ENCODE measurements around the gene PRDX3. TPM values are rescaled to one million over a fixed set of nuclear protein-coding genes. Genes with fewer than 3 reads are reported as not detected.

PRDX3 gene
- total RNA-seq, 2 donors from 2014 or later = 168 to 250 TPM

DNA sequence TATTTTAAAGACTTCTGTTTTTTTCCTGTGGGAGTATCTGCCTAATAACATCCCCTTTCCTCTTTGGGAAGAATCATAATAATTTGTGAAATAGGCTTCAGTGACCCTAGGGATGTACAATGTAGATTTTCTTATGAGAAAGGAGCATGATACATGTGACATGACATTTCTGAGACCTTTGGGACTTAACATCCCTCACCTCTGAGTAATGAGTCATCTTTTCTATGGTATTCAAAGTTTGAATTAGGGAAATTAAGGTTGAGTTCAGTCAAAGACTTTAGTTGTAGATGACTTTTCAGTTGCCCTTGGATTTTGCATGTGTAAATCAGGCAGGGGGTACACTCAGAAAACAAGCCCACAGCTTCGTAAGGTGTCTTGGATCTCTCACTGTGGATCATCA, 43.1 kb upstream of the PRDX3 start:
- Histone ChIP-seq H3K27me3 (no peaks in the 10 kb centered on the region), H3K4me3 (no peak overlapping the region), H3K36me3 (no peaks in the 10 kb centered on the region), H3K9me3 (no peaks in the 10 kb centered on the region), H3K4me1 (peaks cover 0 to 66% of the 10 kb centered on the region in 2 donors), H3K27ac (peak overlapping the region; percentile 65 to 73)
- DNase-seq (ENCODE audit: low spot score) = no peak
- no peak for TF ChIP-seq CTCF (IDR thresholded peaks at IDR 0.05)

DNA sequence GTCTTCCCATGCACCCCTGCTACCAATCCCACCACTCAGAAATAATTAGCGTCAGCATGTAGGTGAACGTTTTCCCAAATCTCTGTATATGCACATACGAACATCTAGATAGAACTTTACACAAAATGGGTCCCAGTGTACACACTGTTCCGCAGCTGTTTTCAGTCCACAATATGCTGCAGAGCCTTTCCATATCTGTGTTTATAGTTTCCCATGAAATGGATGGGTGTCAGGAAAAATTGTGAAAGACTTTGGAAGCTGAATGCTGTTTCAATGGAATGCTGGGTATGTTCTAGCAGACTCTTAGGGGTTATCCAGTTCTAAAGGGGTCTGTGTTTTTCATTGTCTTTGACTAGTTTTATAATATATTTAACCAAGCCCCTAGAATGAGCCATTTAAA, 42.6 kb upstream of the PRDX3 start:
- TF ChIP-seq CTCF (IDR thresholded peaks at IDR 0.05) = no peak
- no peaks in the 10 kb centered on the region for H3K36me3 ChIP-seq
- peaks cover 0 to 70% of the 10 kb centered on the region in 2 donors for H3K4me1 ChIP-seq
- no peaks in the 10 kb centered on the region for H3K27me3 ChIP-seq
- DNase-seq (ENCODE audit: low spot score) = no peak
- peak overlapping the region in 1 of 2 donors; percentile 2 for H3K4me3 ChIP-seq
- H3K9me3 ChIP-seq = no peaks in the 10 kb centered on the region
- H3K27ac ChIP-seq = peak overlapping the region; percentile 65 to 73

DNA sequence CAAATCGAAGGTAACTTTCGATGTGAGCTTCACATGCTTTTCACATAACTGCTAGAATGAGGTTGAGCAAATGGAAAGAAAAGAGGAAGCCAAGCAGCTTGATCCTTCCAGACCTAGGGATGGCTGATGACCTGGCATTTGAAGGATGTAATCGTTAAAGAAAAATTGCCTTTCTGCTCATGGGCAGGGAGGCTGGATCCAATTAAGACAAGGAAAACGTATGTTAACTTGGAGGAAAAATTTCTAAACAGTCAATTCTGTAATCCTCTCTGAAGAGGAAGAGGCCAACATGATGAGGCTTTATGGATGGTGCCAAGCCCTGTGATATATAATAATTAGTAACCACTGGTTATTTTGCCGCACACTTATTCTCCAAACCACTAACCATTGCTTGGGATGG, 41.3 kb upstream of the PRDX3 start:
- DNase-seq (ENCODE audit: low spot score) = no peak
- Histone ChIP-seq H3K4me1 (peaks cover 0 to 78% of the 10 kb centered on the region in 2 donors), H3K36me3 (no peaks in the 10 kb centered on the region), H3K27me3 (no peaks in the 10 kb centered on the region), H3K27ac (peak overlapping the region; percentile 65 to 73), H3K4me3 (no peak overlapping the region), H3K9me3 (no peaks in the 10 kb centered on the region)
- no peak for TF ChIP-seq CTCF (IDR thresholded peaks at IDR 0.05)

- Histone ChIP-seq H3K27ac (peak overlapping the region in 1 of 2 donors; percentile 44), H3K4me1 (peaks cover 0 to 85% of the 10 kb centered on the region in 2 donors), H3K27me3 (no peaks in the 10 kb centered on the region), H3K36me3 (no peaks in the 10 kb centered on the region), H3K4me3 (no peak overlapping the region), H3K9me3 (no peaks in the 10 kb centered on the region)
- DNase-seq (ENCODE audit: low spot score) = no peak
- TF ChIP-seq CTCF (IDR thresholded peaks at IDR 0.05) = no peak
Measured at GRCh38 chr10:119217991-119218490, 39.4 kb upstream of the PRDX3 start.

GRCh38 chr10:119217401-119217800, 38.8 kb upstream of the PRDX3 start:
- no peak for DNase-seq (ENCODE audit: low spot score)
- no peak for TF ChIP-seq CTCF (IDR thresholded peaks at IDR 0.05)
- Histone ChIP-seq H3K9me3 (no peaks in the 10 kb centered on the region), H3K27ac (peak overlapping the region in 1 of 2 donors; percentile 22), H3K36me3 (no peaks in the 10 kb centered on the region), H3K27me3 (no peaks in the 10 kb centered on the region), H3K4me3 (no peak overlapping the region), H3K4me1 (peaks cover 0 to 85% of the 10 kb centered on the region in 2 donors)

DNA sequence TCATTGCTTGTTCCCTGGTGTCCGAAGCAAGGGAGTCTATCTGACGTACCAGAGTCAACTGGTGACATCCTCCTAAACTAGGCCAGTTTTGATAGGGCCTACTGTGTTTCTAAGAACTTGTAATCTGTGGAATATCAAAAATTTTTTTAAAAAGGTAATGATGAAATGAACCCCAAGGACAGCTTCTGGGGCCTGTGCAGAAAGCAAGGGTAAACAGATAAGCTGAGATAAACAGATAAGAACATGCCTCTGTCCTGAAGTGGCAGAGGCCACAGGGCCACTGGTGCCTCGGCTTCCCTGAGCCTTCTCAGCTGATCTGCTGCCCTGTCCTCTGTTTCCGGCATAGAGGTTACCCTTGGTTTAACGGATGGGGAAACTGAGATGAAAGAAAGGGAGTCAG, 37.5 kb upstream of the PRDX3 start:
- no peak for DNase-seq (ENCODE audit: low spot score)
- Histone ChIP-seq H3K4me3 (no peak overlapping the region), H3K27ac (no peak overlapping the region), H3K9me3 (no peaks in the 10 kb centered on the region), H3K4me1 (peaks cover 0 to 87% of the 10 kb centered on the region in 2 donors), H3K27me3 (no peaks in the 10 kb centered on the region), H3K36me3 (no peaks in the 10 kb centered on the region)
- TF ChIP-seq CTCF (IDR thresholded peaks at IDR 0.05) = no peak
